Endodermal cell (in vitro differentiated cells): ENCODE results near the gene SNX11. TPM values are rescaled to one million over a fixed set of nuclear protein-coding genes. Genes with fewer than 3 reads are reported as not detected.
A peak's percentile ranks its signal among the peaks of the same experiment; 100 is the strongest.

ENCODE experiments used
- DNase-seq: peaks from one replicate; pipeline ENCODE4 v3.0.0-alpha.2; 2017
- H3K27ac ChIP-seq: 2 replicates; pipeline ENCODE4 v1.5.1; 2013; ENCODE audit warnings: mild to moderate bottlenecking, low read depth, low read length, moderate library complexity
- H3K27me3 ChIP-seq: 2 replicates; pipeline ENCODE4 v1.6.1; 2013; ENCODE audit warnings: mild to moderate bottlenecking, low read length, moderate library complexity; ENCODE audit not compliant: insufficient read depth, control insufficient read depth, poor library complexity, severe bottlenecking
- H3K36me3 ChIP-seq: 2 replicates; pipeline ENCODE4 v1.7.0; 2013; ENCODE audit warnings: mild to moderate bottlenecking, low read length, moderate library complexity; ENCODE audit not compliant: control insufficient read depth, insufficient read depth
- H3K4me1 ChIP-seq: one replicate; pipeline ENCODE4 v1.7.0; 2013; ENCODE audit warnings: low read length; ENCODE audit not compliant: control insufficient read depth, insufficient read depth
- H3K4me3 ChIP-seq: 2 replicates; pipeline ENCODE4 v1.5.1; 2013; ENCODE audit warnings: mild to moderate bottlenecking, low read length, moderate library complexity
- H3K9ac ChIP-seq: 2 replicates; pipeline ENCODE4 v1.6.1; 2013; ENCODE audit warnings: mild to moderate bottlenecking, low read length, moderate library complexity; ENCODE audit not compliant: poor library complexity, severe bottlenecking; ENCODE audit errors: extremely low read depth
- H3K9me3 ChIP-seq: 2 replicates; pipeline ENCODE4 v1.6.1; 2013; ENCODE audit warnings: mild to moderate bottlenecking, low read length, moderate library complexity; ENCODE audit not compliant: control insufficient read depth
- H3K27ac Mint-ChIP-seq: 2 replicates; pipeline ENCODE4 v1.8.0; 2020; ENCODE audit warnings: mixed read lengths
- H3K27me3 Mint-ChIP-seq: 2 replicates; pipeline ENCODE4 v1.8.0; 2021; ENCODE audit warnings: mild to moderate bottlenecking, mixed read lengths; ENCODE audit not compliant: insufficient read depth
- H3K36me3 Mint-ChIP-seq: 2 replicates; pipeline ENCODE4 v1.8.0; 2020; ENCODE audit warnings: low read depth, mixed read lengths
- H3K4me1 Mint-ChIP-seq: 2 replicates; pipeline ENCODE4 v1.8.0; 2020; ENCODE audit warnings: mixed read lengths
- H3K4me3 Mint-ChIP-seq: 2 replicates; pipeline ENCODE4 v1.8.0; 2020; ENCODE audit warnings: mild to moderate bottlenecking, moderate library complexity, mixed read lengths
- H3K9me3 Mint-ChIP-seq: 2 replicates; pipeline ENCODE4 v1.8.0; 2020; ENCODE audit warnings: mild to moderate bottlenecking, mixed read lengths
- WGBS, 2 experiments: methylation state at CpG; one replicate each; pipeline versions ENCODE4 v1.1.5 to v1.1.7; 2013; ENCODE audit warnings: missing lambda C conversion rate in 2 of 2, mixed read lengths in 1 of 2; ENCODE audit not compliant: insufficient coverage in 1 of 2, insufficient read length in 1 of 2; 5-methylcytosine and 5-hydroxymethylcytosine counted together
- total RNA-seq, 2 donors: library from RNA; stranded (reverse); fragmentation: NEBNext Ultra II Directional in 1 of 2; extraction: Animal tissue kit (Norgen Biotek cat#: 25700) in 1 of 2; gene quantifications; 2 replicates in 1 of 2; 3 replicates in 1 of 2; pipeline ENCODE4 v1.2.1, GENCODE V29; 2021
- TF ChIP-seq, protein P1 (sequence below): fragments of 200-600 bp; sonication (generic); conservative IDR thresholded peaks from 2 replicates; pipeline ENCODE4 v1.5.0; 2021; ENCODE audit warnings: antibody characterized with exemption, mild to moderate bottlenecking

The SNX11 gene
- total RNA-seq, 2 donors from 2014 or later: 19.7 to 20.5 TPM

DNA sequence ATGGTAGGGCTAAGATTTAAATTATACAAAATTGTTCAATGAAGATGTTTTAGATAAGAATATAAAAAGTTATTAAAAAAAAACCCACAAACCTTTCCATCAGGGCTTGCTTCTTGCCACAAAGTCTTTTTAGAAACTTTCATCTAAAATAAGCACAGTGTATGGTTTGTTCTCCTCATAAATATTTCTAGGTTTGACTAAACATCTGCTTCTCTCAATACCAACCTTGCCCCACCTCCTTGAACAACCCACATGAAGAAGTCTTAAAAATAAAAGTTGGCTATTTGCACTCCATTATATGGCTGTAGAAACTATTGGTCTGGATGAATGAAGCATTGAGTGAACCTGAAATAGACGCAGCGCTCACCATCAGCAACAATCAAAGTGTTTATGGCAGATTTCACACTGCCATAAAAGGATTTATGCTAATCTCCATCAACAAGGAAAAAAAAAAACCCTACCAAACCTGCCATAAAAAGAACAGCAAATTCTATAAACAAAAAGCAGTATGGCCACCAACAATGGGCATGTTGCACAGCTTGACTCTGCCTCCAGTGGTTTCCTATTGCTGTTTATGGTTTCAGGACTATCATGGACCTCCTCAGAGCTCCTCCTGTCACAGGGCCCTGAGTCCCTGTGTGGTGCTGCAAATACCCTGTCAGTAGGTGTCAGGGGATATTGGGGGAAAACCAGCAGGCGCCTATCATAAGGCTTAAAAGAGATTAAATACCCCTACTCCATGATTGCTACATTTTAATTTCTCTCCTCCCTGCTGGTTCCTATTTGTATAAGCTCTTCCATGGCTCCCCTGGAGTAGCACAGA lies 37.6 kb downstream of the SNX11 start:
- Histone ChIP-seq H3K4me1 (peaks cover 7% of the 10 kb centered on the region), H3K27ac (no peak overlapping the region), H3K4me3 (no peak overlapping the region), H3K9ac (no peak overlapping the region), H3K27me3 (no peaks in the 10 kb centered on the region), H3K36me3 (no peaks in the 10 kb centered on the region), H3K9me3 (no peaks in the 10 kb centered on the region)
- TF ChIP-seq, protein P1, sequence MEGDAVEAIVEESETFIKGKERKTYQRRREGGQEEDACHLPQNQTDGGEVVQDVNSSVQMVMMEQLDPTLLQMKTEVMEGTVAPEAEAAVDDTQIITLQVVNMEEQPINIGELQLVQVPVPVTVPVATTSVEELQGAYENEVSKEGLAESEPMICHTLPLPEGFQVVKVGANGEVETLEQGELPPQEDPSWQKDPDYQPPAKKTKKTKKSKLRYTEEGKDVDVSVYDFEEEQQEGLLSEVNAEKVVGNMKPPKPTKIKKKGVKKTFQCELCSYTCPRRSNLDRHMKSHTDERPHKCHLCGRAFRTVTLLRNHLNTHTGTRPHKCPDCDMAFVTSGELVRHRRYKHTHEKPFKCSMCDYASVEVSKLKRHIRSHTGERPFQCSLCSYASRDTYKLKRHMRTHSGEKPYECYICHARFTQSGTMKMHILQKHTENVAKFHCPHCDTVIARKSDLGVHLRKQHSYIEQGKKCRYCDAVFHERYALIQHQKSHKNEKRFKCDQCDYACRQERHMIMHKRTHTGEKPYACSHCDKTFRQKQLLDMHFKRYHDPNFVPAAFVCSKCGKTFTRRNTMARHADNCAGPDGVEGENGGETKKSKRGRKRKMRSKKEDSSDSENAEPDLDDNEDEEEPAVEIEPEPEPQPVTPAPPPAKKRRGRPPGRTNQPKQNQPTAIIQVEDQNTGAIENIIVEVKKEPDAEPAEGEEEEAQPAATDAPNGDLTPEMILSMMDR: no peak
- H3K4me3 Mint-ChIP-seq: no peak overlapping the region
- DNase-seq: no peak
- H3K9me3 Mint-ChIP-seq: no peaks in the 10 kb centered on the region
- peaks cover 17% of the 10 kb centered on the region for H3K4me1 Mint-ChIP-seq
- H3K27me3 Mint-ChIP-seq: no peaks in the 10 kb centered on the region
- 88 to 100% methylated on average over 1 to 3 of the region's 3 CpGs for WGBS, 2 experiments
- no peak overlapping the region for H3K27ac Mint-ChIP-seq
- no peaks in the 10 kb centered on the region for H3K36me3 Mint-ChIP-seq

GRCh38 chr17:48148029-48148770 lies 40.6 kb downstream of the SNX11 start:
- Mint-ChIP-seq H3K9me3 (no peaks in the 10 kb centered on the region), H3K27me3 (peaks cover 2% of the 10 kb centered on the region), H3K4me1 (peaks cover 29% of the 10 kb centered on the region), H3K27ac (no peak overlapping the region), H3K4me3 (no peak overlapping the region), H3K36me3 (no peaks in the 10 kb centered on the region)
- H3K27me3 ChIP-seq: no peaks in the 10 kb centered on the region
- no peak overlapping the region for H3K27ac ChIP-seq
- H3K36me3 ChIP-seq: no peaks in the 10 kb centered on the region
- no peak overlapping the region for H3K4me3 ChIP-seq
- no peak for DNase-seq
- no peaks in the 10 kb centered on the region for H3K9me3 ChIP-seq
- no peak overlapping the region for H3K9ac ChIP-seq
- H3K4me1 ChIP-seq: peaks cover 7% of the 10 kb centered on the region
- TF ChIP-seq, protein P1: no peak
- 90 to 97% methylated on average over 11 to 14 of the region's 14 CpGs for WGBS, 2 experiments

DNA sequence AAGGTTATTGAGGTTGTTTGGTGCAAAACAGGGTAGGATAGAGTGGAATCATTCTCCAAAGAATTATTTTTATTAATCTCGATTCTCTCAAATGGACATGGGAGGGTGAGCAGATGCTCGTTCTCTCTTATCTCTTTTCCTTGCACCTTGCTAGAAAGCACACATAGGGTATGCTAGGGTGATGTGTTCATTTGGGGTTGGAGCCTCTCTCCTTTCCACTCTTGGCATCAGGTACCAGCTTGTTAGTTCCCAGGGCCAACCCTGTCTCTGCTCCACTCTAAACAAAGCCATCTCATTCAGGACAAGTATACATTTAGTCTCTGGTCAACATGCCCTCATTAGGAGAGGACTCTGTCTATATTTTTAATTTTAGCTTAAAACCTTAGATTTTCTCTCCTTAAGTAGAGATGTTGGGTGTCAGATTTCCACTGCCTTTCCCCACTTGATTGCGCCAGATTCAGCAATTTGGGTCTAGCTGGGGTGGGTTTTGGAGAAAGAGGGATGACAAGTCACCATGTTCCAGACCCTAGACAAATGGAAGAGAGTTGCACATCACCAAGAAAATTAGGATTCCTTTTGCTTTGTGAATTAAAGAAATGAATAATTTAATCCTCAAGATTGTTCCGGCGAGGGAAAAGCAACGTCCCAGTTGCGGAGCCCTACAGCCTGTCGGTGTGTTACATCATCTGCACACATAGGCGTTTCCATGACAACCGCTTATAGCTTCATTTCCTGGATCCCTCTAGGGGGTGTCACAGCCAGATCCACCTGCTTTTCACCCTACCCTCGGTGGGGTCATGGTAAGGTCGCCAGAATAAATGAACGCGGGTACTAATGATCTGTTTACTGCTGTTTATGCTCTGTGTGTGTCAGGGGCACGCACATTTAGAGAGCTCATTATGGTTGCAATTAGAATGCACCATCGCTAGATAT lies 41.6 kb downstream of the SNX11 start:
- Mint-ChIP-seq H3K9me3 (no peaks in the 10 kb centered on the region), H3K4me3 (no peak overlapping the region), H3K27ac (no peak overlapping the region), H3K36me3 (no peaks in the 10 kb centered on the region), H3K27me3 (peaks cover 2% of the 10 kb centered on the region), H3K4me1 (peaks cover 30% of the 10 kb centered on the region)
- TF ChIP-seq, protein P1: no peak
- WGBS, 2 experiments: 55 to 59% methylated on average over 11 to 15 of the region's 16 CpGs
- no peaks in the 10 kb centered on the region for H3K27me3 ChIP-seq
- no peak overlapping the region for H3K27ac ChIP-seq
- no peaks in the 10 kb centered on the region for H3K36me3 ChIP-seq
- H3K9ac ChIP-seq: no peak overlapping the region
- H3K9me3 ChIP-seq: no peaks in the 10 kb centered on the region
- no peak overlapping the region for H3K4me3 ChIP-seq
- DNase-seq: peak; percentile 65
- H3K4me1 ChIP-seq: no peaks in the 10 kb centered on the region
